GM12878 (cell line): Measurements from ENCODE around the gene OR2T35. TPM values are rescaled to one million over a fixed set of nuclear protein-coding genes. Genes with fewer than 3 reads are reported as not detected.

Source experiments
- BRCA1 ChIP-seq: IDR thresholded peaks from 2 replicates; pipeline ENCODE4 v1.6.1; 2011; ENCODE audit warnings: low read depth, low read length, improper control_type of control experiment
- CBX5 ChIP-seq: sonication (generic); IDR thresholded peaks from 2 replicates; pipeline ENCODE4 v1.6.1; 2016; ENCODE audit warnings: low read depth, moderate library complexity, mild to moderate bottlenecking, inconsistent platforms
- CUX1 ChIP-seq: IDR thresholded peaks from 2 replicates; pipeline ENCODE4 v1.6.1; 2012; ENCODE audit warnings: improper control_type of control experiment, low read depth, low read length; ENCODE audit not compliant: insufficient replicate concordance
- DPF2 ChIP-seq: fragments of 450-650 bp; IDR thresholded peaks from 2 replicates; pipeline ENCODE4 v1.6.1; 2017; ENCODE audit warnings: mild to moderate bottlenecking
- EED ChIP-seq: sonication (generic); IDR thresholded peaks from 2 replicates; pipeline ENCODE4 v1.6.1; 2016; ENCODE audit warnings: antibody characterized with exemption, low read depth
- FOXK2 ChIP-seq: fragments of 450-650 bp; IDR thresholded peaks from 2 replicates; pipeline ENCODE4 v1.6.1; 2017; ENCODE audit warnings: mild to moderate bottlenecking, moderate library complexity
- FOXM1 ChIP-seq: IDR thresholded peaks from 2 replicates; pipeline ENCODE4 v1.6.1; 2012; ENCODE audit warnings: low read depth, mild to moderate bottlenecking, inconsistent platforms, low read length, moderate library complexity
- HDAC6 ChIP-seq: fragments of 200-600 bp; sonication (generic); IDR thresholded peaks from one replicate; pipeline ENCODE4 v1.8.0; 2017; ENCODE audit warnings: antibody characterized with exemption; ENCODE audit not compliant: unreplicated experiment
- IKZF1 ChIP-seq: fragments of 450-650 bp; conservative IDR thresholded peaks from 2 replicates; pipeline ENCODE4 v1.6.1; 2017; ENCODE audit warnings: antibody characterized with exemption, mild to moderate bottlenecking
- JUND ChIP-seq: IDR thresholded peaks from 2 replicates; pipeline ENCODE4 v1.6.1; 2012; ENCODE audit warnings: low read depth, mild to moderate bottlenecking, low read length, improper control_type of control experiment, moderate library complexity
- MEF2B ChIP-seq: fragments of 450-650 bp; IDR thresholded peaks from 2 replicates; pipeline ENCODE4 v1.6.1; 2018; ENCODE audit warnings: mild to moderate bottlenecking, moderate library complexity; ENCODE audit not compliant: partially characterized antibody, poor library complexity, severe bottlenecking
- MLLT1 ChIP-seq: fragments of 450-650 bp; IDR thresholded peaks from 2 replicates; pipeline ENCODE4 v1.6.1; 2016; ENCODE audit warnings: mild to moderate bottlenecking
- MYC ChIP-seq: IDR thresholded peaks from 2 replicates; pipeline ENCODE4 v1.6.1; 2011; ENCODE audit warnings: mild to moderate bottlenecking, low read length, moderate library complexity, inconsistent platforms; ENCODE audit not compliant: insufficient read depth, insufficient replicate concordance, insufficient read length, severe bottlenecking
- NFIC ChIP-seq: IDR thresholded peaks from 2 replicates; pipeline ENCODE4 v1.6.1; 2012; ENCODE audit warnings: low read depth, mild to moderate bottlenecking, inconsistent platforms, low read length, moderate library complexity
- RAD51 ChIP-seq: fragments of 450-650 bp; IDR thresholded peaks from 2 replicates; pipeline ENCODE4 v1.6.1; 2016; ENCODE audit warnings: moderate library complexity, mild to moderate bottlenecking, inconsistent platforms
- SKIL ChIP-seq: fragments of 450-650 bp; IDR thresholded peaks from 2 replicates; pipeline ENCODE4 v1.6.1; 2017; ENCODE audit warnings: mild to moderate bottlenecking, low read depth, inconsistent platforms; ENCODE audit not compliant: poor library complexity, severe bottlenecking
- SMC3 ChIP-seq: IDR thresholded peaks from 2 replicates; pipeline ENCODE4 v1.6.1; 2011; ENCODE audit warnings: low read length, improper control_type of control experiment, borderline replicate concordance
- SPI1 ChIP-seq: IDR thresholded peaks from 2 replicates; pipeline ENCODE4 v1.6.1; 2011; ENCODE audit warnings: low read depth, mild to moderate bottlenecking, low read length, moderate library complexity, borderline replicate concordance; ENCODE audit not compliant: insufficient read depth
- ZNF217 ChIP-seq: fragments of 450-650 bp; IDR thresholded peaks from 2 replicates; pipeline ENCODE4 v1.6.1; 2017; ENCODE audit warnings: antibody characterized with exemption, mild to moderate bottlenecking
- ZNF24 ChIP-seq: fragments of 450-650 bp; IDR thresholded peaks from 2 replicates; pipeline ENCODE4 v1.6.1; 2017; ENCODE audit warnings: antibody characterized with exemption, mild to moderate bottlenecking
- ZNF384 ChIP-seq: IDR thresholded peaks from 2 replicates; pipeline ENCODE4 v1.6.1; 2012; ENCODE audit warnings: low read depth, mild to moderate bottlenecking, low read length, improper control_type of control experiment, borderline replicate concordance
- polyA plus RNA-seq, 11 experiments: library from polyadenylated mRNA; depleted of rRNA in 4 of 11; unstranded in 6 of 11; stranded (reverse) in 5 of 11; fragments of >200 nt; fragmentation: Nextera tagmentation in 4 of 11; fragmentation: Illumina TruSeq in 1 of 11; extraction: Ambion mirVana in 4 of 11; extraction: Trizol in 1 of 11; gene quantifications; 1 replicate in 1 of 11; 2 replicates in 10 of 11; pipeline versions ENCODE4 v1.2.1 to v1.2.3, GENCODE V29; 2011 to 2016; ENCODE audit warnings: inconsistent platforms in 2 of 11, missing spikeins in 2 of 11, low read depth in 1 of 11
- total RNA-seq, 4 experiments: library from RNA; depleted of rRNA in 3 of 4; stranded (reverse); fragments of >200 nt in 3 of 4; fragmentation: Illumina TruSeq in 1 of 4; extraction: Trizol in 1 of 4; gene quantifications; 2 replicates each; pipeline versions ENCODE4 v1.2.1 to v1.2.3, GENCODE V29; 2013 to 2021

The OR2T35 gene
- total and polyA plus RNA-seq, 10 of the 15 experiments (the other 5 are each of a cell fraction or from before 2014, with no cell fraction given): 0.03 to 0.89 (median 0.38) TPM; not detected in 2

- TF ChIP-seq CUX1 (peak; percentile 88), HDAC6 (no peak), ZNF384 (peak; percentile 5; the same call in 1 of the 2 replicates), MEF2B (peak; percentile 99), SKIL (peak; percentile 90), EED (peak; percentile 76; the same call in 1 of the 2 replicates), SMC3 (peak; percentile 23; the same call in 1 of the 2 replicates), JUND (no peak), RAD51 (no peak), FOXM1 (peak; percentile 81; the same call in 1 of the 2 replicates), MLLT1 (0 out of 2 replicates have a peak, but pooled peaks have one; percentile 54), SPI1 (peak; percentile 41; the same call in 1 of the 2 replicates), NFIC (peak; percentile 83), BRCA1 (no peak), IKZF1 (peak; percentile 91), DPF2 (0 out of 2 replicates have a peak, but pooled peaks have one; percentile 42), ZNF217 (no peak; the same call in 1 of the 2 replicates), ZNF24 (no peak), MYC (no peak), CBX5 (no peak), FOXK2 (no peak)
Observed at GRCh38 chr1:248688527-248689298, 43.6 kb upstream of the OR2T35 start (continued).
